Muscle of arm (tissue), 14 donors: ENCODE data around the gene DTHD1. TPM values are rescaled to one million over a fixed set of nuclear protein-coding genes. Genes with fewer than 3 reads are reported as not detected.

Experiments used
- DNase-seq: peaks from one replicate; pipeline ENCODE4 v3.0.0-alpha.2; 2013
- long read RNA-seq, 11 donors: transcript quantifications; one replicate each; lab custom pipeline, GENCODE V29; 2026
- polyA plus RNA-seq, 12 donors: library from polyadenylated mRNA; unstranded; fragments of 120-200 nt; gene quantifications; one replicate each; pipeline ENCODE4 v1.2.1, GENCODE V29; 2013; ENCODE audit not compliant: insufficient read length in 12 of 12

DTHD1 gene
- under 1 TPM in 1 of 12 donors, not detected in 11; 0.06 TPM for polyA plus RNA-seq
- long read RNA-seq, donor 1 = 0 reads
- long read RNA-seq, donor 2 = 0 reads
- long read RNA-seq, donor 3 = 0 reads
- long read RNA-seq, donor 4 = 0 reads
- long read RNA-seq, donor 5 = 0 reads
- long read RNA-seq, donor 6 = 0 reads
- long read RNA-seq, donor 7 = 0 reads
- long read RNA-seq, donor 8 = 0 reads
- long read RNA-seq, donor 9 = 0 reads
- long read RNA-seq, donor 10 = 0 reads
- long read RNA-seq, donor 11 = 0 reads

GRCh38 chr4:36281384-36282106 is at the start of gene DTHD1:
DTHD1 (plus strand) TSS chr4:36281616; CDS start chr4:36281759, 143 bp downstream.
- DNase-seq = no peak

GRCh38 chr4:36233567-36234266 is 47.7 kb upstream of the DTHD1 start:
- DNase-seq = no peak

GRCh38 chr4:36235306-36235705 is 46.1 kb upstream of the DTHD1 start:
- no peak for DNase-seq

- DNase-seq = no peak
These were observed 45.3 kb upstream of the DTHD1 start for GRCh38 chr4:36236159-36236558.

- DNase-seq = no peak
These were observed 43.8 kb upstream of the DTHD1 start for GRCh38 chr4:36237366-36238313.

- no peak for DNase-seq
These were observed 39.6 kb upstream of the DTHD1 start for GRCh38 chr4:36241771-36242170.

- no peak for DNase-seq
These were observed 38.6 kb upstream of the DTHD1 start for GRCh38 chr4:36242629-36243354.

- peak; percentile 47 for DNase-seq
These were observed 37.8 kb upstream of the DTHD1 start for GRCh38 chr4:36243355-36244256.

- DNase-seq = no peak
These were observed 36.9 kb upstream of the DTHD1 start, which contains the start of gene ARAP2 for GRCh38 chr4:36244257-36245082. ARAP2 (minus strand) TSS chr4:36244514; CDS start chr4:36229486, 15,028 bp downstream.

- no peak for DNase-seq
These were observed 31.8 kb upstream of the DTHD1 start for GRCh38 chr4:36249610-36250009.

- DNase-seq = no peak
These were observed 29.4 kb upstream of the DTHD1 start for GRCh38 chr4:36251983-36252382.

- no peak for DNase-seq
These were observed 27.0 kb upstream of the DTHD1 start for GRCh38 chr4:36254371-36254770.

- no peak for DNase-seq
These were observed 25.8 kb upstream of the DTHD1 start for GRCh38 chr4:36255577-36255976.

GRCh38 chr4:36256398-36256891 is 25.0 kb upstream of the DTHD1 start:
- DNase-seq = peak; percentile 35

GRCh38 chr4:36260731-36261130 is 20.7 kb upstream of the DTHD1 start:
- no peak for DNase-seq

- no peak for DNase-seq
These were observed 17.1 kb upstream of the DTHD1 start for GRCh38 chr4:36264207-36264826.

- no peak for DNase-seq
These were observed 13.7 kb upstream of the DTHD1 start for GRCh38 chr4:36267486-36268268.
